Mesendoderm (in vitro differentiated cells): ENCODE measurements around the gene ZNF579.
A peak's percentile ranks its signal among the peaks of the same experiment; 100 is the strongest.

Experiments
- DNase-seq: peaks from one replicate; pipeline ENCODE4 v3.0.0; 2013
- H2AK5ac ChIP-seq: 2 replicates; pipeline ENCODE4 v1.6.1; 2013; ENCODE audit warnings: low read length, inconsistent platforms
- H2BK120ac ChIP-seq: 2 replicates; pipeline ENCODE4 v1.6.1; 2013; ENCODE audit warnings: low read depth, mild to moderate bottlenecking, low read length, moderate library complexity, mixed read lengths
- H2BK15ac ChIP-seq: replicated peaks from 2 replicates; pipeline ENCODE4 v1.6.1; 2013; ENCODE audit warnings: low read depth, mild to moderate bottlenecking, moderate library complexity
- H2BK5ac ChIP-seq: 2 replicates; pipeline ENCODE4 v1.6.1; 2013; ENCODE audit warnings: low read length, inconsistent platforms
- H3K18ac ChIP-seq: 2 replicates; pipeline ENCODE4 v1.6.1; 2013; ENCODE audit warnings: mild to moderate bottlenecking, low read length, mixed read lengths
- H3K23ac ChIP-seq: one replicate; pipeline ENCODE4 v1.6.1; 2013; ENCODE audit warnings: low read length
- H3K27ac ChIP-seq: 2 replicates; pipeline ENCODE4 v1.5.1; 2013; ENCODE audit warnings: low read depth, mild to moderate bottlenecking, inconsistent platforms, low read length, moderate library complexity
- H3K27me3 ChIP-seq: 2 replicates; pipeline ENCODE4 v1.6.1; 2013; ENCODE audit warnings: low read length, control low read depth, mild to moderate bottlenecking, inconsistent platforms; ENCODE audit not compliant: insufficient read depth, poor library complexity
- H3K36me3 ChIP-seq: 2 replicates; pipeline ENCODE4 v1.6.1; 2013; ENCODE audit warnings: low read length, inconsistent platforms; ENCODE audit not compliant: control insufficient read depth, insufficient read depth
- H3K4ac ChIP-seq: one replicate; pipeline ENCODE4 v1.6.1; 2013; ENCODE audit warnings: low read depth, mild to moderate bottlenecking, low read length, moderate library complexity
- H3K4me1 ChIP-seq: 2 replicates; pipeline ENCODE4 v1.6.1; 2013; ENCODE audit warnings: low read depth, low read length, inconsistent platforms; ENCODE audit not compliant: control insufficient read depth
- H3K4me2 ChIP-seq: 2 replicates; pipeline ENCODE4 v1.6.1; 2013; ENCODE audit warnings: low read length
- H3K4me3 ChIP-seq: 2 replicates; pipeline ENCODE4 v1.5.1; 2013; ENCODE audit warnings: mild to moderate bottlenecking, low read length
- H3K56ac ChIP-seq: one replicate; pipeline ENCODE4 v1.6.1; 2013; ENCODE audit warnings: low read length
- H3K79me1 ChIP-seq: 2 replicates; pipeline ENCODE4 v1.6.1; 2013; ENCODE audit warnings: low read length, inconsistent platforms
- H3K79me2 ChIP-seq: 2 replicates; pipeline ENCODE4 v1.6.1; 2013; ENCODE audit warnings: mild to moderate bottlenecking, low read length; ENCODE audit not compliant: control insufficient read depth, insufficient read depth
- H3K9ac ChIP-seq: 2 replicates; pipeline ENCODE4 v1.6.1; 2013; ENCODE audit warnings: low read length, inconsistent platforms
- H4K5ac ChIP-seq: one replicate; pipeline ENCODE4 v1.6.1; 2013; ENCODE audit warnings: low read length
- H4K8ac ChIP-seq: one replicate; pipeline ENCODE4 v1.6.1; 2013; ENCODE audit warnings: low read depth, mild to moderate bottlenecking, control low read depth, low read length, moderate library complexity
- WGBS: extraction: QIAGEN DNeasy Blood & Tissue Kit; methylation state at CpG from one replicate; pipeline ENCODE4 v1.1.7; 2013; ENCODE audit warnings: low lambda C conversion rate, missing lambda C conversion rate; ENCODE audit not compliant: insufficient coverage; ENCODE audit errors: extremely low coverage; 5-methylcytosine and 5-hydroxymethylcytosine counted together

ZNF579 gene

GRCh38 chr19:55596304-55596703 lies 15.7 kb upstream of the ZNF579 start:
- H3K79me1 ChIP-seq, result no peaks in the 10 kb centered on the region
- H3K27me3 ChIP-seq, result no peaks in the 10 kb centered on the region
- WGBS, result no CpG with 5 or more reads among the region's 3 CpGs
- H3K23ac ChIP-seq, result no peak overlapping the region
- no peak overlapping the region for H3K27ac ChIP-seq
- no peak overlapping the region for H3K4me2 ChIP-seq
- H3K79me2 ChIP-seq, result no peaks in the 10 kb centered on the region
- no peak overlapping the region for H3K9ac ChIP-seq
- H3K56ac ChIP-seq, result no peak overlapping the region
- H4K5ac ChIP-seq, result no peak overlapping the region
- peaks cover 2% of the 10 kb centered on the region for H3K36me3 ChIP-seq
- no peak overlapping the region for H3K18ac ChIP-seq
- no peak overlapping the region for H2BK120ac ChIP-seq
- H3K4ac ChIP-seq, result no peak overlapping the region
- no peak overlapping the region for H2BK5ac ChIP-seq
- DNase-seq, result no peak
- no peak overlapping the region for H4K8ac ChIP-seq
- H2BK15ac ChIP-seq, result no peak overlapping the region
- no peak overlapping the region for H2AK5ac ChIP-seq
- H3K4me1 ChIP-seq, result no peaks in the 10 kb centered on the region
- no peak overlapping the region for H3K4me3 ChIP-seq

GRCh38 chr19:55594996-55595545 lies 14.4 kb upstream of the ZNF579 start:
- H3K9ac ChIP-seq, result no peak overlapping the region
- H4K5ac ChIP-seq, result no peak overlapping the region
- no peak overlapping the region for H4K8ac ChIP-seq
- no peak for DNase-seq
- no peak overlapping the region for H3K23ac ChIP-seq
- peaks cover 2% of the 10 kb centered on the region for H3K36me3 ChIP-seq
- H3K4ac ChIP-seq, result no peak overlapping the region
- no peaks in the 10 kb centered on the region for H3K27me3 ChIP-seq
- H3K4me3 ChIP-seq, result no peak overlapping the region
- no peak overlapping the region for H3K56ac ChIP-seq
- H3K18ac ChIP-seq, result no peak overlapping the region
- no peak overlapping the region for H3K4me2 ChIP-seq
- WGBS, result no CpG with 5 or more reads among the region's 4 CpGs
- no peaks in the 10 kb centered on the region for H3K79me2 ChIP-seq
- H2BK120ac ChIP-seq, result no peak overlapping the region
- no peak overlapping the region for H2BK5ac ChIP-seq
- H3K27ac ChIP-seq, result no peak overlapping the region
- no peaks in the 10 kb centered on the region for H3K79me1 ChIP-seq
- no peaks in the 10 kb centered on the region for H3K4me1 ChIP-seq
- no peak overlapping the region for H2BK15ac ChIP-seq
- no peak overlapping the region for H2AK5ac ChIP-seq

DNA sequence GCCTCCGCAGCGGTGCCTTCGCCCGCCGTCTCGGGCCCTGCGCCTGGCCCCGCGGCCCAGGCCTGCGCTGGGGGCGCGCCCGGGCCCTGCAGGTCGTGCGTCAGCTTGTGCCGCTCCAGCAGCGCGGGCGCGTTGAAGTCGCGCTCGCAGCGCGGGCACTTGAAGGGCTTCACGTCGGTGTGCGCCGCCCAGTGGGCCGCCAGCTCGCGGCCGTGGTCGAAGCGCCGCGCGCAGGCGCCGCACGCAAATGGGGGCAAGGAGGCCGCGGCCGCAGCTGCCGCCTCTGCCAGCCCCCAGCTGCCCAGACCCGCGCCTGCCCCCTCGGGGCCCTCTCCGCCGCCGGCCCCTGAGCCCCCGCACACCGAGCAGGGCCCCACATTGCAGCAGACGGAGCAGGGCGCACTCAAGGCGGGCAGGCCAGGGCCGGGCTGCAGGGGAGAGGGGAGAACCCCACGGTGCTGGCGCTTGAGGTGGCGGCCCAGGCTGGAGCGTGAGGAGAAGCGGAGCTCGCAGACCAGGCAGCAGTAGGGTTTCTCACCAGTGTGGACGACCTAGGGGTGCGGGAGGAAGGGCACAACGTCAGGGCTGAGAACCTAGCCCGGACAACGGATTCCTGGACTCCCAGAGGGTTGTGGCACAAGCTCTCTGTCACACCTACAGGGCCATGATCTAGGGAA lies 12.6 kb upstream of the ZNF579 start:
- no peak overlapping the region for H3K9ac ChIP-seq
- no CpG with 5 or more reads among the region's 68 CpGs for WGBS
- H3K36me3 ChIP-seq, result peaks cover 2% of the 10 kb centered on the region
- H3K23ac ChIP-seq, result no peak overlapping the region
- DNase-seq, result no peak
- no peak overlapping the region for H2BK120ac ChIP-seq
- H2BK5ac ChIP-seq, result no peak overlapping the region
- H3K4me3 ChIP-seq, result no peak overlapping the region
- H3K4ac ChIP-seq, result no peak overlapping the region
- H3K4me2 ChIP-seq, result no peak overlapping the region
- H3K56ac ChIP-seq, result no peak overlapping the region
- no peak overlapping the region for H3K18ac ChIP-seq
- H4K8ac ChIP-seq, result no peak overlapping the region
- H3K79me1 ChIP-seq, result no peaks in the 10 kb centered on the region
- no peak overlapping the region for H2BK15ac ChIP-seq
- no peak overlapping the region for H4K5ac ChIP-seq
- H3K27ac ChIP-seq, result no peak overlapping the region
- H2AK5ac ChIP-seq, result no peak overlapping the region
- H3K4me1 ChIP-seq, result no peaks in the 10 kb centered on the region
- no peaks in the 10 kb centered on the region for H3K79me2 ChIP-seq
- no peaks in the 10 kb centered on the region for H3K27me3 ChIP-seq

- Histone ChIP-seq H4K8ac (no peak overlapping the region), H4K5ac (no peak overlapping the region), H3K27me3 (no peaks in the 10 kb centered on the region), H3K27ac (no peak overlapping the region), H3K56ac (no peak overlapping the region), H2BK15ac (no peak overlapping the region), H3K4me2 (no peak overlapping the region), H3K9ac (no peak overlapping the region), H3K4me1 (no peaks in the 10 kb centered on the region), H3K79me2 (no peaks in the 10 kb centered on the region), H3K79me1 (no peaks in the 10 kb centered on the region), H2BK120ac (no peak overlapping the region), H3K36me3 (peaks cover 2% of the 10 kb centered on the region), H3K23ac (no peak overlapping the region), H3K4me3 (no peak overlapping the region), H2AK5ac (no peak overlapping the region), H3K4ac (no peak overlapping the region), H2BK5ac (no peak overlapping the region), H3K18ac (no peak overlapping the region)
- WGBS, result no CpG with 5 or more reads among the region's 73 CpGs
- DNase-seq, result no peak
Observed at GRCh38 chr19:55592391-55593090, 11.9 kb upstream of the ZNF579 start.

- WGBS, result no CpG with 5 or more reads among the region's 10 CpGs
- H3K4me2 ChIP-seq, result no peak overlapping the region
- no peak overlapping the region for H2AK5ac ChIP-seq
- H3K18ac ChIP-seq, result no peak overlapping the region
- no peak overlapping the region for H3K9ac ChIP-seq
- peak; percentile 49 for DNase-seq
- H3K23ac ChIP-seq, result no peak overlapping the region
- H3K79me1 ChIP-seq, result no peaks in the 10 kb centered on the region
- H3K27me3 ChIP-seq, result no peaks in the 10 kb centered on the region
- H3K79me2 ChIP-seq, result no peaks in the 10 kb centered on the region
- no peak overlapping the region for H4K5ac ChIP-seq
- H4K8ac ChIP-seq, result no peak overlapping the region
- no peak overlapping the region for H3K4ac ChIP-seq
- H2BK5ac ChIP-seq, result no peak overlapping the region
- H2BK120ac ChIP-seq, result no peak overlapping the region
- no peak overlapping the region for H3K4me3 ChIP-seq
- H3K36me3 ChIP-seq, result peaks cover 2% of the 10 kb centered on the region
- H3K56ac ChIP-seq, result no peak overlapping the region
- H2BK15ac ChIP-seq, result no peak overlapping the region
- H3K4me1 ChIP-seq, result no peaks in the 10 kb centered on the region
- H3K27ac ChIP-seq, result no peak overlapping the region
Observed at GRCh38 chr19:55591555-55591954, 10.9 kb upstream of the ZNF579 start.
